ENCODE data around the gene LHFPL3. TPM values are rescaled to one million over a fixed set of nuclear protein-coding genes. Genes with fewer than 3 reads are reported as not detected.
"Not testable (repeated sequence)": the region's sequence is repeated elsewhere in the genome, so short reads cannot be mapped to it uniquely, and the experiment has no call there.

Gene LHFPL3
- total RNA-seq, 4 donors from 2014 or later: not detected

DNA sequence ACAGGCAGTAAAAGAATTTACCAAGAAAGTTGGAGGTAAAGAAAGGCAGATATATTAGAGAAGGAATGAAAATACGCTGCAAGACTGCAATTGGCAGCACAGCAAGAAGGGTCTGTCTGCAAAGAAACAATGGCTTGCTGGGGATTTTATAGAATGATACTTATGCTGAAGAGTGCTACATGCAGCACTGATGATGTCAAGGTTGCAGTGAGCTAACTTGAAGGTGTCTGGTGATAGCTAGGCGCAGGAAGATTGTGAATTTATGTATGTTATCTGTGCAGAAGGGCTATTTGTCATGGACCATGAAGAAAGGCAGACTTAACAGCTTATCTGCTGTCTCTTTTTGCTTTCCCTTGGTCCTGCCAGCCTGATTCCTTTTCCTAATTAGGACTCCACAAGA, 366.3 kb downstream of the LHFPL3 start:
- Histone ChIP-seq H3K9me3 (no peaks in the 10 kb centered on the region), H3K27ac (no peak overlapping the region), H3K4me3 (replicated peaks in 1 of 3) (no peak overlapping the region), H3K27me3 (no peaks in the 10 kb centered on the region), H3K36me3 (no peaks in the 10 kb centered on the region), H3K4me1 (no peaks in the 10 kb centered on the region)
- intact Hi-C loops (cut with DNase I): no loop called here
- 74 to 79% methylated on average over 2 of the region's 2 CpGs for WGBS, 2 donors
- TF ChIP-seq, protein P1, sequence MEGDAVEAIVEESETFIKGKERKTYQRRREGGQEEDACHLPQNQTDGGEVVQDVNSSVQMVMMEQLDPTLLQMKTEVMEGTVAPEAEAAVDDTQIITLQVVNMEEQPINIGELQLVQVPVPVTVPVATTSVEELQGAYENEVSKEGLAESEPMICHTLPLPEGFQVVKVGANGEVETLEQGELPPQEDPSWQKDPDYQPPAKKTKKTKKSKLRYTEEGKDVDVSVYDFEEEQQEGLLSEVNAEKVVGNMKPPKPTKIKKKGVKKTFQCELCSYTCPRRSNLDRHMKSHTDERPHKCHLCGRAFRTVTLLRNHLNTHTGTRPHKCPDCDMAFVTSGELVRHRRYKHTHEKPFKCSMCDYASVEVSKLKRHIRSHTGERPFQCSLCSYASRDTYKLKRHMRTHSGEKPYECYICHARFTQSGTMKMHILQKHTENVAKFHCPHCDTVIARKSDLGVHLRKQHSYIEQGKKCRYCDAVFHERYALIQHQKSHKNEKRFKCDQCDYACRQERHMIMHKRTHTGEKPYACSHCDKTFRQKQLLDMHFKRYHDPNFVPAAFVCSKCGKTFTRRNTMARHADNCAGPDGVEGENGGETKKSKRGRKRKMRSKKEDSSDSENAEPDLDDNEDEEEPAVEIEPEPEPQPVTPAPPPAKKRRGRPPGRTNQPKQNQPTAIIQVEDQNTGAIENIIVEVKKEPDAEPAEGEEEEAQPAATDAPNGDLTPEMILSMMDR (IDR thresholded peaks at IDR 0.05): no peak
- TF ChIP-seq POLR2A (IDR thresholded peaks at IDR 0.05): no peak
- DNase-seq: no peak

DNA sequence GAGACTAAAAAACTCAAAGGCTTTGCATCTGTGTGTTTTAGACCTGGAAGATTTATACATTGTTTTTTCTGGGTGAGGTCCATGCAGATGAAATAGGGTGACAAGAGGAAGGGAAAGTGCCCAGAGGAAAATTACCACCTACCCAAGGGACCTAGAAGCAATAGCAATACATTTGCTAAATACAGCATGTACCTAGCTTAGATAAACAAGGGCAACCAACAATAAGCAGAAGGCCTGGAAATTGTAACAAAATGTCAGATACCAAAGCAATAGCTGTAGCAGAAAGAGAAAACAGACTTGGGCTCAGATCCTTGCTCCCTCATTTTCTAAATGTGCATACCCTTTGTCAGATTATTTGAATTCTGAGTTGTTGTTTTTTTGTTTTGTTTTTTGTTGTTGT, 367.2 kb downstream of the LHFPL3 start:
- no peaks in the 10 kb centered on the region for H3K27me3 ChIP-seq
- TF ChIP-seq, protein P1 (IDR thresholded peaks at IDR 0.05): no peak
- no peak for TF ChIP-seq POLR2A (IDR thresholded peaks at IDR 0.05)
- H3K27ac ChIP-seq: no peak overlapping the region
- no peaks in the 10 kb centered on the region for H3K9me3 ChIP-seq
- H3K4me3 ChIP-seq (replicated peaks in 1 of 3): no peak overlapping the region
- no peaks in the 10 kb centered on the region for H3K4me1 ChIP-seq
- intact Hi-C loops (cut with DNase I): no loop called here
- H3K36me3 ChIP-seq: no peaks in the 10 kb centered on the region
- DNase-seq: no peak

DNA sequence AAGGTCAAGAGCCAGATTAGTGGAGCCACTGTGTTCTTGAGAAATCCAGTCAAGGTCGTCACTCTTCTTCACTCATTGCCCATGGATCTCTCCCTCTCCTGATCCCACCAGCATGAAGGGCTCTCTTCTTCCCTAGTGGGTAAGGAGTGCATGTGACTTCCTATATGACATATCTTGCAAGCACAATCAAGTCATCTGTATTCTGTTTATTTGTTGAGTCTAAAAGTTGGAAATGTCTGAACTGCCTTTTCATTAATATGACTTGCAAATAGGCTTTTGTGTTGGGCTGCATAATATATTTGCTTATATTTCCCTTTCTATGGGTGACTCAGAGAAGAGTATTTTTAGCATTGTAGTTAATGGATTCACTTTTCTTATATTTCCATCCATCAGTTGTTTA, 371.9 kb downstream of the LHFPL3 start:
- intact Hi-C loops (cut with DNase I): no loop called here
- H3K4me1 ChIP-seq: no peaks in the 10 kb centered on the region
- DNase-seq: no peak
- no peaks in the 10 kb centered on the region for H3K36me3 ChIP-seq
- no peak overlapping the region for H3K27ac ChIP-seq
- TF ChIP-seq, protein P1 (IDR thresholded peaks at IDR 0.05): no peak
- TF ChIP-seq POLR2A (IDR thresholded peaks at IDR 0.05): no peak
- H3K9me3 ChIP-seq: no peaks in the 10 kb centered on the region
- H3K4me3 ChIP-seq (replicated peaks in 1 of 3): no peak overlapping the region
- no peaks in the 10 kb centered on the region for H3K27me3 ChIP-seq
- WGBS, 2 donors: 40 to 45% methylated on average over 1 of the region's 1 CpG

DNA sequence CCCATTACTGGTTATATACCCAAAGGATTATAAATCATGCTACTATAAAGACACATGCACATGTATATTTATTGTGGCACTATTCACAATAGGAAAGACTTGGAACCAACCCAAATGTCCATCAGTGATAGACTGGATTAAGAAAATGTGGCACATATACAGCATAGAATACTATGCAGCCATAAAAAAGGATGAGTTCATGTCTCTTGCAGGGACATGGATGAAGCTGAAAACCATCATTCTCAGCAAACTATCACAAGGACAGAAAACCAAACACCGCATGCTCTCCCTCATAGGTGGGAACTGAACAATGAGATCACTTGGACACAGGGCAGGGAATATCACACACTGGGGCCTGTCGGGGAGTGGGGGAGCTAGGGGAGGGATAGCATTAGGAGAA, 392.6 kb downstream of the LHFPL3 start:
- H3K27ac ChIP-seq; DNase-seq; H3K27me3 ChIP-seq; intact Hi-C loops (cut with DNase I); H3K4me3 ChIP-seq (replicated peaks in 1 of 3); H3K4me1 ChIP-seq; H3K9me3 ChIP-seq; H3K36me3 ChIP-seq: not testable (repeated sequence)
- 95% methylated on average over 2 of the region's 2 CpGs for WGBS, 2 donors

DNA sequence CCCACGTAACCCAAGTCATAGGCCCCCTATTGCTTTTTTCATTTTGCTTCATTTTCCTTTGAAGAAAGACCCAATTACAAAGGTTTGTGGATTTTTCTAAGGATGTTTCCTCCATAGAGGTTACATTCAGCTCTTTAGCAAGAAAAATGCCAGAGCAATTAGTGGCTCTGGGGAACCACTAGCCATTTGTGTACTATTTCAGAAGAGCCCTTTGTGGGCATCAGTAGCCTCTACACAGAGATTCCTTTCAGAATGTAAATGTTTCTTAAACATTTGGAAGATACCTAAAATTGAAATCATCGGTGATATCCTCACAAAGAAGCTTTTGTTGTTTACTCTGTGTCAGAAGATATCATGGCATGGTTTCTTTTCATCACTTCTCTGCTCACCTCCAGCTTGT, 394.6 kb downstream of the LHFPL3 start:
- no peak for DNase-seq
- TF ChIP-seq, protein P1 (IDR thresholded peaks at IDR 0.05): no peak
- TF ChIP-seq POLR2A (IDR thresholded peaks at IDR 0.05): no peak
- Histone ChIP-seq H3K9me3 (no peaks in the 10 kb centered on the region), H3K27me3 (no peaks in the 10 kb centered on the region), H3K27ac (no peak overlapping the region), H3K4me3 (replicated peaks in 1 of 3) (no peak overlapping the region), H3K4me1 (no peaks in the 10 kb centered on the region), H3K36me3 (no peaks in the 10 kb centered on the region)
- intact Hi-C loops (cut with DNase I): no loop called here
- WGBS, 2 donors: 71 to 76% methylated on average over 2 of the region's 2 CpGs

DNA sequence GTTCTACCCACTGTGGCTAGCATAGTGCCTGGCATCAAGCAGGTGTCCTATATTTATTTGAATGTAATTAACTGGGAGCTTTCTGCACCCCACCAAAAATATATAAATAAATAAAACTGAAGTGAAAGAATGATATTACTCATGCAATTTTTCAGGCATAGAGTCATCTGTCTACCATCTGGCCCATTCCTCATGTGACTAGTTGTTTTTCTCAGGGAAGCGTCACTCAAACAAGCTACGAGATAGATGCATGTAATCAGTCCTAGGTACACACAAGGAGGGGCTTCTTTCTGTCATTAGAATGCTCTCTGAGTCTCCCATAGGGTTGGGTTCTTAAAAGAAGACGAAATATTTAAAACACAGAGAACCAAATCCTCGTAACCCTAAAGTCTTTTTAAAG, 430.1 kb downstream of the LHFPL3 start:
- intact Hi-C loops (cut with DNase I): no loop called here
- TF ChIP-seq, protein P1 (IDR thresholded peaks at IDR 0.05): no peak
- TF ChIP-seq POLR2A (IDR thresholded peaks at IDR 0.05): no peak
- no peak for DNase-seq
- Histone ChIP-seq H3K4me3 (replicated peaks in 1 of 3) (no peak overlapping the region), H3K4me1 (no peaks in the 10 kb centered on the region), H3K9me3 (no peaks in the 10 kb centered on the region), H3K27me3 (no peaks in the 10 kb centered on the region), H3K36me3 (no peaks in the 10 kb centered on the region), H3K27ac (no peak overlapping the region)
- 67 to 74% methylated on average over 4 of the region's 4 CpGs for WGBS, 2 donors

Measured in thyroid gland (tissue), 4 donors.